Tibial nerve (tissue), 4 donors: ENCODE data around the gene SMARCD3.

Source experiments
- EP300 ChIP-seq, 2 donors: sonication (generic); formaldehyde crosslinking; IDR thresholded peaks; one replicate each; pipeline ENCODE4 v1.6.1; 2017; ENCODE audit warnings: antibody characterized with exemption in 2 of 2, mild to moderate bottlenecking in 1 of 2
- POLR2A ChIP-seq, 2 donors: fragments of 450-650 bp; IDR thresholded peaks; one replicate each; pipeline ENCODE4 v1.6.1; 2017; ENCODE audit warnings: antibody characterized with exemption in 2 of 2, mild to moderate bottlenecking in 2 of 2, moderate library complexity in 2 of 2
- TF ChIP-seq, protein P1 (sequence below), 5 experiments: fragments of 200-600 bp in 3 of 5; fragments of 450-650 bp in 2 of 5; sonication (generic) in 3 of 5; IDR thresholded peaks; one replicate each; pipeline ENCODE4 v1.5.1; 2016 to 2019; ENCODE audit warnings: antibody characterized with exemption in 5 of 5, mild to moderate bottlenecking in 3 of 5, moderate library complexity in 2 of 5

- TF ChIP-seq POLR2A (IDR thresholded peaks at IDR 0.05) (no peak), EP300 (IDR thresholded peaks at IDR 0.05) (no peak)
- TF ChIP-seq, protein P1, sequence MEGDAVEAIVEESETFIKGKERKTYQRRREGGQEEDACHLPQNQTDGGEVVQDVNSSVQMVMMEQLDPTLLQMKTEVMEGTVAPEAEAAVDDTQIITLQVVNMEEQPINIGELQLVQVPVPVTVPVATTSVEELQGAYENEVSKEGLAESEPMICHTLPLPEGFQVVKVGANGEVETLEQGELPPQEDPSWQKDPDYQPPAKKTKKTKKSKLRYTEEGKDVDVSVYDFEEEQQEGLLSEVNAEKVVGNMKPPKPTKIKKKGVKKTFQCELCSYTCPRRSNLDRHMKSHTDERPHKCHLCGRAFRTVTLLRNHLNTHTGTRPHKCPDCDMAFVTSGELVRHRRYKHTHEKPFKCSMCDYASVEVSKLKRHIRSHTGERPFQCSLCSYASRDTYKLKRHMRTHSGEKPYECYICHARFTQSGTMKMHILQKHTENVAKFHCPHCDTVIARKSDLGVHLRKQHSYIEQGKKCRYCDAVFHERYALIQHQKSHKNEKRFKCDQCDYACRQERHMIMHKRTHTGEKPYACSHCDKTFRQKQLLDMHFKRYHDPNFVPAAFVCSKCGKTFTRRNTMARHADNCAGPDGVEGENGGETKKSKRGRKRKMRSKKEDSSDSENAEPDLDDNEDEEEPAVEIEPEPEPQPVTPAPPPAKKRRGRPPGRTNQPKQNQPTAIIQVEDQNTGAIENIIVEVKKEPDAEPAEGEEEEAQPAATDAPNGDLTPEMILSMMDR (IDR thresholded peaks at IDR 0.05) = no peak
Measured at GRCh38 chr7:151237244-151238189, 11.0 kb downstream of the SMARCD3 start.
